Tibial nerve (tissue), 4 donors: ENCODE data around the gene MTCL3.

ENCODE experiments used
- CTCF ChIP-seq, 5 experiments: fragments of 200-600 bp in 3 of 5; fragments of 450-650 bp in 2 of 5; sonication (generic) in 3 of 5; IDR thresholded peaks; one replicate each; pipeline ENCODE4 v1.5.1; 2016 to 2019; ENCODE audit warnings: antibody characterized with exemption in 5 of 5, mild to moderate bottlenecking in 3 of 5, moderate library complexity in 2 of 5
- EP300 ChIP-seq, 2 donors: sonication (generic); formaldehyde crosslinking; IDR thresholded peaks; one replicate each; pipeline ENCODE4 v1.6.1; 2017; ENCODE audit warnings: antibody characterized with exemption in 2 of 2, mild to moderate bottlenecking in 1 of 2
- POLR2A ChIP-seq, 2 donors: fragments of 450-650 bp; IDR thresholded peaks; one replicate each; pipeline ENCODE4 v1.6.1; 2017; ENCODE audit warnings: antibody characterized with exemption in 2 of 2, mild to moderate bottlenecking in 2 of 2, moderate library complexity in 2 of 2

- TF ChIP-seq CTCF (IDR thresholded peaks at IDR 0.05) = no peak
- no peak for TF ChIP-seq POLR2A (IDR thresholded peaks at IDR 0.05)
- TF ChIP-seq EP300 (IDR thresholded peaks at IDR 0.05) = no peak
Observed at GRCh38 chr6:127477658-127478057, 41.5 kb downstream of the MTCL3 start.
